Astrocyte of the cerebellum (primary cell): ENCODE data around the gene RMND5A.

ENCODE experiments used
- DNase-seq: peaks from one replicate; pipeline ENCODE4 v3.0.0-alpha.2; 2011; ENCODE audit warnings: low read depth
- H3K4me3 ChIP-seq: 2 replicates; pipeline ENCODE4 v1.5.1; 2011; ENCODE audit warnings: mild to moderate bottlenecking, low read depth, low read length, moderate library complexity
- CTCF ChIP-seq: IDR thresholded peaks from 2 replicates; pipeline ENCODE4 v1.5.1; 2012; ENCODE audit warnings: low read length, low read depth, moderate library complexity, mild to moderate bottlenecking; ENCODE audit errors: missing control alignments
- in situ Hi-C: cut with HindIII; loops from 2 replicates; pipeline ENCODE4 v1.10.0; 2017; ENCODE audit warnings: low sequenced_read_pairs

Gene RMND5A

GRCh38 chr2:86772611-86773010 is 52.5 kb downstream of the RMND5A start:
- no peak overlapping the region for H3K4me3 ChIP-seq
- in situ Hi-C loops: no loop called here
- TF ChIP-seq CTCF: no peak
- no peak for DNase-seq

- DNase-seq: no peak
- no peak for TF ChIP-seq CTCF
- in situ Hi-C loops: no loop called here
- H3K4me3 ChIP-seq: no peak overlapping the region
Measured at GRCh38 chr2:86774862-86775261, 54.8 kb downstream of the RMND5A start.

GRCh38 chr2:86775338-86775737 is 55.2 kb downstream of the RMND5A start:
- in situ Hi-C loops: no loop called here
- no peak for DNase-seq
- H3K4me3 ChIP-seq: no peak overlapping the region
- TF ChIP-seq CTCF: no peak

GRCh38 chr2:86776532-86776931 is 56.4 kb downstream of the RMND5A start:
- no peak for DNase-seq
- H3K4me3 ChIP-seq: no peak overlapping the region
- no peak for TF ChIP-seq CTCF
- in situ Hi-C loops: no loop called here

GRCh38 chr2:86778957-86779356 is 58.9 kb downstream of the RMND5A start:
- no peak for TF ChIP-seq CTCF
- in situ Hi-C loops: no loop called here

GRCh38 chr2:86779971-86780370 is 59.9 kb downstream of the RMND5A start:
- in situ Hi-C loops: no loop called here
- TF ChIP-seq CTCF: no peak
- DNase-seq: no peak

More at GRCh38 chr2:86778957-86779356, 58.9 kb downstream of the RMND5A start:
- H3K4me3 ChIP-seq: no peak overlapping the region
- no peak for DNase-seq

GRCh38 chr2:86781363-86781762 is 61.3 kb downstream of the RMND5A start:
- TF ChIP-seq CTCF: no peak
- no peak overlapping the region for H3K4me3 ChIP-seq
- in situ Hi-C loops: no loop called here
- DNase-seq: no peak

More at GRCh38 chr2:86779971-86780370, 59.9 kb downstream of the RMND5A start:
- no peak overlapping the region for H3K4me3 ChIP-seq
